GM13977 (cell line): ENCODE results near the gene HNF4A.

Source experiments
- DNase-seq: peaks from one replicate; pipeline ENCODE4 v3.0.0; 2012; ENCODE audit warnings: low spot score
- CTCF ChIP-seq: IDR thresholded peaks from 2 replicates; pipeline ENCODE4 v1.5.1; 2012; ENCODE audit warnings: mild to moderate bottlenecking, control low read depth; ENCODE audit not compliant: insufficient read depth; ENCODE audit errors: extremely low read depth, missing control alignments
- in situ Hi-C: fragments of 300-500 bp; cut with MboI; formaldehyde crosslinking; loops from one replicate; pipeline ENCODE4 v1.12.0; 2022; ENCODE audit warnings: low sequenced_read_pairs, low pct_unique_long_range_greater_than_20kb, mixed read lengths, inconsistent platforms; ENCODE audit not compliant: unreplicated experiment

The HNF4A gene

GRCh38 chr20:44393608-44394451, 38.3 kb downstream of the HNF4A start:
- no peak for DNase-seq
- in situ Hi-C loops = loop anchor here (25.0 kb wide), 1 partner anchor 218 kb away; no protein-coding TSS in a partner anchor

GRCh38 chr20:44394452-44394701, 38.9 kb downstream of the HNF4A start:
- TF ChIP-seq CTCF = no peak
- DNase-seq = no peak
- in situ Hi-C loops = loop anchor here (25.0 kb wide), 1 partner anchor 218 kb away; no protein-coding TSS in a partner anchor

More at GRCh38 chr20:44393608-44394451, 38.3 kb downstream of the HNF4A start:
- TF ChIP-seq CTCF = no peak

GRCh38 chr20:44394702-44395460, 39.4 kb downstream of the HNF4A start:
- in situ Hi-C loops = loop anchor here (25.0 kb wide), 1 partner anchor 217 kb away; no protein-coding TSS in a partner anchor
- DNase-seq = no peak

GRCh38 chr20:44395461-44396340, 40.2 kb downstream of the HNF4A start:
- in situ Hi-C loops = loop anchor here (25.0 kb wide), 1 partner anchor 217 kb away; no protein-coding TSS in a partner anchor
- no peak for DNase-seq
- TF ChIP-seq CTCF = no peak

More at GRCh38 chr20:44394702-44395460, 39.4 kb downstream of the HNF4A start:
- no peak for TF ChIP-seq CTCF

GRCh38 chr20:44396369-44397130, 41.1 kb downstream of the HNF4A start:
- no peak for TF ChIP-seq CTCF
- in situ Hi-C loops = loop anchor here (25.0 kb wide), 1 partner anchor 216 kb away; no protein-coding TSS in a partner anchor

More at GRCh38 chr20:44396369-44397130, 41.1 kb downstream of the HNF4A start:
- no peak for DNase-seq
